ENCODE results near the gene REEP5.

Gene REEP5

GRCh38 chr5:112833971-112834370 is 88.1 kb downstream of the REEP5 start:
- peaks cover 23 to 46% (median 31%) of the 10 kb centered on the region in 4 experiments for H3K36me3 ChIP-seq (ENCODE audit: control insufficient read depth in 4 of 4, insufficient read depth in 4 of 4, low read length in 3 of 4)
- CTCF ChIA-PET: no interaction called here
- WGBS (ENCODE audit: insufficient coverage): over 99% methylated on average over 8 of the region's 13 CpGs

GRCh38 chr5:112830378-112830777 is 91.6 kb downstream of the REEP5 start:
- Histone ChIP-seq H3K4me3 (ENCODE audit: control insufficient read depth in 1 of 7, extremely low read depth in 1 of 7, insufficient read depth in 4 of 7, low read depth in 2 of 7, low read length in 6 of 7) (no peak overlapping the region), H3K27me3 (replicated peaks in 2 of 5; ENCODE audit: control insufficient read depth in 4 of 5, insufficient read depth in 5 of 5, low read length in 4 of 5) (no peaks in the 10 kb centered on the region), H3K4me1 (ENCODE audit: control extremely low read depth in 1 of 4, control insufficient read depth in 4 of 4, insufficient read depth in 4 of 4, low read length in 3 of 4) (no peaks in the 10 kb centered on the region), H3K27ac (ENCODE audit: insufficient read depth in 1 of 2, low read depth in 1 of 2, low read length in 2 of 2, poor library complexity in 1 of 2, severe bottlenecking in 2 of 2) (no peak overlapping the region), H3K9me3 (ENCODE audit: control extremely low read depth in 1 of 5, control insufficient read depth in 4 of 5, insufficient read depth in 2 of 5, low read depth in 1 of 5, low read length in 4 of 5) (no peaks in the 10 kb centered on the region), H3K36me3 (ENCODE audit: control insufficient read depth in 4 of 4, insufficient read depth in 4 of 4, low read length in 3 of 4) (peaks cover 22 to 46% (median 28%) of the 10 kb centered on the region in 4 experiments)
- DNase-seq: no peak
- WGBS (ENCODE audit: insufficient coverage): 92% methylated on average over 1 of the region's 2 CpGs
- ChIA-PET CTCF (interaction anchor here (0.6 kb wide), 1 partner anchor 645 kb away, joined by 4 read pairs; no protein-coding TSS in a partner anchor), POLR2A (no interaction called here)

More at GRCh38 chr5:112833971-112834370, 88.1 kb downstream of the REEP5 start:
- Histone ChIP-seq H3K4me1 (ENCODE audit: control extremely low read depth in 1 of 4, control insufficient read depth in 4 of 4, insufficient read depth in 4 of 4, low read length in 3 of 4) (no peaks in the 10 kb centered on the region), H3K4me3 (ENCODE audit: control insufficient read depth in 1 of 7, extremely low read depth in 1 of 7, insufficient read depth in 4 of 7, low read depth in 2 of 7, low read length in 6 of 7) (no peak overlapping the region), H3K9me3 (ENCODE audit: control extremely low read depth in 1 of 5, control insufficient read depth in 4 of 5, insufficient read depth in 2 of 5, low read depth in 1 of 5, low read length in 4 of 5) (no peaks in the 10 kb centered on the region), H3K27ac (ENCODE audit: insufficient read depth in 1 of 2, low read depth in 1 of 2, low read length in 2 of 2, poor library complexity in 1 of 2, severe bottlenecking in 2 of 2) (no peak overlapping the region), H3K27me3 (replicated peaks in 2 of 5; ENCODE audit: control insufficient read depth in 4 of 5, insufficient read depth in 5 of 5, low read length in 4 of 5) (no peaks in the 10 kb centered on the region)
- POLR2A ChIA-PET: no interaction called here
- no peak for DNase-seq
